Left renal pelvis (tissue), 4 donors: ENCODE measurements around the gene PEX11G. TPM values are rescaled to one million over a fixed set of nuclear protein-coding genes. Genes with fewer than 3 reads are reported as not detected.

Experiments
- DNase-seq, 4 donors: peaks; one replicate each; pipeline ENCODE4 v3.0.0-alpha.2; 2013; ENCODE audit warnings: low read depth in 4 of 4, low spot score in 3 of 4
- polyA plus RNA-seq, 4 donors: library from polyadenylated mRNA; unstranded; fragments of 120-200 nt; gene quantifications; one replicate each; pipeline ENCODE4 v1.2.1, GENCODE V29; 2013; ENCODE audit not compliant: insufficient read length in 4 of 4

PEX11G gene
- polyA plus RNA-seq = 1 to 10 TPM; 2.4 to 8.9 (median 4.7) TPM

DNA sequence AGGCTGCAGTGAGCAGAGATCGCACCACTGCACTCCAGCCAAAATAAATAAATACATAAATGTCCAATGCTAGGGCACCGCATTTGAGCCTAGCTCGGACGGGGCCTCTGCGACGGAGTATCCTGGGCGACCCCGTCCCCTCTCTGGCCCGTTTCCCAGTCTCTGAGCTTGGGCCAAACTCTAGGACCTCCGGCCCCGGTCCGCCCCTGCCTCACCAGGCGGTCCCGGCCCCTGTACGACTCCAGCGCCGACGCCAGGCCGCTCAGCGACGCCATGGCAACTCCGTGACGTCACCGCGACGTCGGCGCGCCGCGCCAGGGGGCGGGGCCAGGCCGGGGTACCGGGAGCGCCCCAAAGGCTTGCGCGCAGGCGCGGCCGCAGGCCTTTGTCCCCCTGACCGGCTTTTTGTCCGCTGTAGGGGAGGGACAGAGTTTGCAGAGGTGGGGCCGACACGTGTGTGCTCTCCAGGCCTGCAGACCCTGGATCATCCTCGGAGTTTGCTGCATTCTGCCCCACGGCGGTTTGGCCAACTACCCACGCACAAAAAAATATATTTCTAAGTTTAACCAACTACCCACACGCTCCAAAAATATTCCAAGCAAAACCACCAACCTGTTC, at the start of gene PEX11G:
TSS of gene PEX11G (minus strand) at position 300 of the 618 bp plus-strand sequence. CDS start at position 275, 25 bp downstream.
- DNase-seq = peak; percentile 80 to 85 (median 84)

DNA sequence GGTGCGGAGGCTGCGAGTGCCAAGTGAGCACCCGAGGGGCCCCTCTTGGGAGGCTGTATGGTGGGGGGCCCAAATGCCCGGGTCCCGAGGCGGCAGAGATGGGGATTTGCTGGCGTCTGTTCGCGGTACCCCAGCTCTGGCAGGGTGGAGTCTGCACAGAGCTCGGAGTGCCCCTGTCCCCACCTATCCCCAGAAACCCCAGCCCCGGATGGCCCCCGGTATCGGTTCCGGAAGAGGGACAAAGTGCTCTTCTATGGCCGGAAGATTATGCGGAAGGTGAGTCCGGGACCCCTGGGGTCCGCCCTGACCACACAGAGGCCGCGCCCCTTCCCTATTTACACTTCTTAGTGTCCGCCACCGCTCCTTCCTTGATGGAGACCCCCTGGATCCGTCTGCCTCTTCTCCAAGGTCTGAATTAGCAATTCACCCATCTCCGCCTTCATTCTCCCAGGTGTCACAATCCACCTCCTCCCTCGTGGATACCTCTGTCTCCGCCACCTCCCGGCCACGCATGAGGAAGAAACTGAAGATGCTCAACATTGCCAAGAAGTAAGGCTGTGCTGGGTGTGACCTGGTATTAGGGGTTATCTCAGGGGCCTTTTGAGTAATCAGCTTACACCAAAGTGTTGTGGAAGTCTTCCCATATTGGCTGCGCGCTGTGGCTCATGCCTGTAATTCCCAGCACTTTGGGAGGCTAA, 47.3 kb upstream of the PEX11G start:
- no peak for DNase-seq

DNA sequence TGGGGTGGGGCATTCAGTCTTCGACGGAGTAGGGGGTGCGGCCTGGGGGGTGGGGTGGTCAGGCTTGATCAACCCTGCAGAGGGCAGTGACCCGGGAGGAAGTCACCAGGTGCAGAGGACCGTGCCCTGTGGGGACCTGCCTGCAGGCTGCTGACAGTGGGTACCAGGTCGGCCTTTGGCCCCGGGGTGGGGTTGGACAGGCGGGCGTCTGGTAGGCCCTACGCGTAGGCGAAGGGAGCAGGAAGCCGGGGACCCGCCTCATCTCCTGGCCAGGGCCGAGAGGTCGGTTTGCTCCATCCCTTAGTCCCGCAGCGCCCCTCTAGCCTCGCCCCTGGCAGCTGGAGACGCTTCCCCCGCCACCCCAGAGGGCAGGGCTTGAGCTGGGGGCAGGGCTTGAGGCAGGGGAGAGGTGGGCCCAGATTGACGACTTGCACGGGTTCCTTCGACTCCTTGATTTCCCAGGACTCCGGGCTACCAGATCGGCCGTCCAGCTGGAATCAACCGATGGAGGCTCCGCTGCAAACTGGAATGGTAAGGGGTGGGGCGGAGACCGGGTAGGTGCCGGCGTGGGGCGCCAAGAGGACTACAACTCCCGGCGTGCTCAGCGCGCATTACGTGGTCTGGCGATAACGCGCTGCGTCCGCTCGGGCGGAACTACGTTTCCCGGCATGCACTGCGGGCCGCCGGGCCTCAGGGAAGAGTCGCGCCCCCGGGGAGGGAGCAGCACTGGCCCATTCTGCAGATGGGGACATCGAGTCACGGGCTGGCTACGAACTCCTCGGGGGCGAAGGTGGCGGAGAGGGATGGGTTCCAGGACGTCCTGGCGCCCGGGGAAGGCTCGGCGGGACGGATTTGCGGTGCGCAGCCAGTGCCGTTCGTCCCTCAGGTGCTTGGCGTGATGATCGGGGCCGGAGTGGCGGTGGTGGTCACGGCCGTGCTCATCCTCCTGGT, 46.5 kb upstream of the PEX11G start, which contains the start of gene PNPLA6:
TSS of gene PNPLA6 (plus strand) at position 671 of the 951 bp plus-strand sequence. CDS start at position 743, 72 bp downstream.
- peak; percentile 88 to 90 (median 88) for DNase-seq

DNA sequence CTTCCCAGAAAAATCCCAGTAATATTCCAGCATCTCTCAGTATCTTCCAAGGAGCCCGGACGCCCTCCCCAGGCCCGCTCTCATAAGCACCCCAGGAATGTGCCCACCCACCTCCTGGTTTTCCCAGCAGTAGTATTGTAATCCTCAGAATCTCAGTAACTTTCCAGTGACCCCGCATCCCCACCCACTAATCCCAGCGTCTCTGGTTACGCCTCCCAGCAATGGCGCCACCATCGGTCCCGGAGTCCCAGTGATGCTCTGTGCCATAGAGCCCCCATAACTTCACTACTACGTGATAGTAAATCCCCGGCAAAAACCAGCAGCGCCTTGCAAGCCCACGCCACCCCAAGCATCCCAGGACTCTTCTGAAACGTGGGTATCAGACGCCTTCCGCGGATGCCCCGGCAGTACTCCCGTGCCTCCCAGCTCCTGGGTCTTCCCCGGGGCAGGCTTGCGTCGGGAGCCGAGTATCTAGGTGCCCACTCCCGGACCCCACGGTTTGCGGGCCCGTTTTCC, 45.8 kb upstream of the PEX11G start:
- DNase-seq = peak in 2 of 4 donors; percentile 58 to 66

DNA sequence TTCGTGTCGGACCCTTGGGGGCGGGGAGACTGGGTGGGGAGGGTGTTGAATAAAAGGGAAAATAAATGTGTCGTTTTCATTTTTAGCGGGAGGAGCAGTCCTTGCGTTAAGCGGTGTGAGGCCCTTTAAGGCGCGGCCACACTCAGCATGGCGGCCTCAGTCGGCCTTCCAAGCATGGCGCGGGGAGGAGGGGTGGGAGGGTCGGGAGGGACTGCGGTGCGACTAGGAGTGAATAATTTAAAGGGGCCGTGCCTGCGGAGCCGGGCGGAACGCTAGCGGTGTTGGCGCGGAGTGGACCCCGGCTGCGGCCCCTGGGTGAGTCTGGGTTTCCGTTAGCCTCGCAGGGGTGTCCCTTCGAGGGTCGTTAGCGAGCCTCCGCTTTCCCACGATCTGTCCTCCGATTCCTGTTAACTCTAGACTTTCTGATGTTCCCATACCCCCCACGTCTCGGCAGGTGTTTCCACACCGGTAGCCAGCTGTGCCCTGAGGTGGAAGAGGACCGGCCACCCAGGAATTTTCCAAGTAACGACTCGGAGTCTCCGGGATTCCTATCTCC, 45.2 kb upstream of the PEX11G start:
- DNase-seq = peak; percentile 68 to 86 (median 79)

DNA sequence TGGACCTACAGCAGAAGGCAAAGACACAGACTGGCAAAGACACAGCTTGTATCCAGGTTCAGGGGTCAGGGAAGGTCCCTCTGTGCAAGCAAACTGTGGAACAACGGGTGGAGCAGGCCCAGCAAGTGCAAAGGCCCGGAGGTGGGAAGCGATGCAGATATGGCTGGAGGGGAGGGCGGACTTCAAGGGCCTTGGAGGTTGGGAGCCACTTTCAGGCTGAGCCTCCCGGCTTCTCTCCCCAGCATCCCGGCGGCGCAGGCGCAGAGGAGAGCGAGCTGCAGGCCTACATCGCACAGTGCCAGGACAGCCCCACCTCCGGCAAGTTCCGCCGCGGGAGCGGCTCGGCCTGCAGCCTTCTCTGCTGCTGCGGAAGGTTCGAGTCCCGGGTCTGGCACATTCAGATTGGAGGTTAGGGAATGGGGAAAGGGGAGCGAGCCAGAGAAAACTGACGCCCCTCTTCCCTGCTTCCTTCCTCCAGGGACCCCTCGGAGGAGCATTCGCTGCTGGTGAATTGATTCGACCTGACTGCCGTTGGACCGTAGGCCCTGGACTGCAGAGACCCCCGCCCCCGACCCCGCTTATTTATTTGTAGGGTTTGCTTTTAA, 44.5 kb upstream of the PEX11G start:
- DNase-seq = no peak

DNA sequence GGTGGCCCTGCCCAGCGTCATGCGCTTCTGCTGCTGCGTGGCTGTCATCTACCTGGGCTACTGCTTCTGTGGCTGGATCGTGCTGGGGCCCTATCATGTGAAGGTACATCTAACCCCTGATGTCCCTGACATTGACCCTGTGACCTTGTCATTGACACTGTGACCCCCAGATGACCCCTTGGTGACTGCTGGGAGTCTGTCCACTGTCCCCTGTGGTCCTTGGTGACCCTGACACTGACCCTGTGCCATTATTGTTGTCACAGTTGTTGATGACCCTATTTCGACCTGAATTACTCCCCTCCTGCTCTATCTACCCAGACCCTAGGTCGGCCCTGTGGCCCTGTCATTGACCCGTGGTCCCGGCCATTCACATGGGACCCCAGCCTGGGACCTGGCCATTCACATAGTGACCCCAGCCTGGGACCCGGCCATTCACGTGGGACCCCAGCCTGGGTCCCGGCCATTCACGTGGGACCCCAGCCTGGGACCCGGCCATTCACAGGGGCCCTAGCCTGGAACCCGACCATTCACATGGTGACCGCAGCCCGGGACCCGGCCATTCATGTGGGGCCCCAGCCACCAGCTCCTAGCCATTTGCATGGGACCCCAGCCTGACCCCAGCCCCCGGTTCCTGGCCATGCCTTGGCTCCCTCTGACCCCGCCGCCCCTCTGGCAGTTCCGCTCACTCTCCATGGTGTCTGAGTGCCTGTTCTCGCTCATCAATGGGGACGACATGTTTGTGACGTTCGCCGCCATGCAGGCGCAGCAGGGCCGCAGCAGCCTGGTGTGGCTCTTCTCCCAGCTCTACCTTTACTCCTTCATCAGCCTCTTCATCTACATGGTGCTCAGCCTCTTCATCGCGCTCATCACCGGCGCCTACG, 41.0 kb upstream of the PEX11G start:
- DNase-seq = no peak

DNA sequence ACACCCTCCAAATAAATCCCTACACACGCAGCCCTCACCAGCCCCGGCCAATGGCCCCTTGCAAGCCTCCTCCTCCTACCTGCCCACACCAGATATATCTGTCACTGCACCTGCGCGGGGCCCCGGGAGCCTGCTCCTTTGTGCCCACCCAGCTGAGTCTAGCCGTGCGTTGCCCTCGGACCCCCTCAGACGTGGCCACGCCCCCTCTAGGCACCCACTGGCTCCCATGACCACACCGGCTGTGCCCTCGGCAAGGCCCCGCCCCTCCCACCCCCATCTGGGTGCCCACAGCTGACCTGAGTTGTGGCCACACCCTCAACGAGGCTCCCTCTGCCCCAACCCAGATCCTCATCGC, 40.4 kb upstream of the PEX11G start:
- no peak for DNase-seq

DNA sequence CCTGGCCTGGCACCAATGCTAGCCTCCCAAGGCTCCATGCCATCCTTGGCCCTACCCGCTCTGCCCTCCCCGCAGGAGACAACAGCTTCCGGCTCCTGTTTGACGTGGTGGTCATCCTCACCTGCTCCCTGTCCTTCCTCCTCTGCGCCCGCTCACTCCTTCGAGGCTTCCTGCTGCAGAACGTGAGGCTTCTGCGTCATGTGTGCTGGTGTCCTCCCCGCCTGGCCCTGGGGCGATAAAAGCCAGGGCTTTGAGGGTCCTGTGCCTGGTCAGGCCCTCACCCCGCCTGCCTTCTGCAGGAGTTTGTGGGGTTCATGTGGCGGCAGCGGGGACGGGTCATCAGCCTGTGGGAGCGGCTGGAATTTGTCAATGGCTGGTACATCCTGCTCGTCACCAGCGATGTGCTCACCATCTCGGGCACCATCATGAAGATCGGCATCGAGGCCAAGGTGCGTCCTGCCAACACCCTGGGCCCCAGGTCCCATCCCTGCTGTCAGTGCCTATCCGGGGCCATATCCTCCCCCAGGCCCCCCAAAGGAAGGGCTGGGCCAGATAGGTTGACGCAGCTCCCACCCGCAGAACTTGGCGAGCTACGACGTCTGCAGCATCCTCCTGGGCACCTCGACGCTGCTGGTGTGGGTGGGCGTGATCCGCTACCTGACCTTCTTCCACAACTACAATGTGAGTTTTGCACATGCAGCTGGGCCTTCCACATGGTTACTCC, 39.8 kb upstream of the PEX11G start:
- DNase-seq = no peak

DNA sequence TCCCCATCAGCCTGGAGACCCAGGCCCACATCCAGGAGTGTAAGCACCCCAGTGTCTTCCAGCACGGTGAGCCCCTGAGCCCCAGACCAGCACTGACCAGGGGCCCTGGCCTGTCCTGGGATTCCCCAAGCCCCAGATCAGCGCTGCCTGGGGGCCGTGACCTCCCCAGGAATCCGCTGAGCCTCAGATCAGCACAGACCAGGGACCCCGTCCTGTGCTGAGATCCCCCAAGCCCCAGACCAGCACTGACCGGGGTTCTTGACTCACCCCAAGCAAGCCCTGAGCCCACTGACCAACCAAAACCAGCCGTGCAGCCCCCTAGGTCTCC, 39.3 kb upstream of the PEX11G start:
- no peak for DNase-seq

DNA sequence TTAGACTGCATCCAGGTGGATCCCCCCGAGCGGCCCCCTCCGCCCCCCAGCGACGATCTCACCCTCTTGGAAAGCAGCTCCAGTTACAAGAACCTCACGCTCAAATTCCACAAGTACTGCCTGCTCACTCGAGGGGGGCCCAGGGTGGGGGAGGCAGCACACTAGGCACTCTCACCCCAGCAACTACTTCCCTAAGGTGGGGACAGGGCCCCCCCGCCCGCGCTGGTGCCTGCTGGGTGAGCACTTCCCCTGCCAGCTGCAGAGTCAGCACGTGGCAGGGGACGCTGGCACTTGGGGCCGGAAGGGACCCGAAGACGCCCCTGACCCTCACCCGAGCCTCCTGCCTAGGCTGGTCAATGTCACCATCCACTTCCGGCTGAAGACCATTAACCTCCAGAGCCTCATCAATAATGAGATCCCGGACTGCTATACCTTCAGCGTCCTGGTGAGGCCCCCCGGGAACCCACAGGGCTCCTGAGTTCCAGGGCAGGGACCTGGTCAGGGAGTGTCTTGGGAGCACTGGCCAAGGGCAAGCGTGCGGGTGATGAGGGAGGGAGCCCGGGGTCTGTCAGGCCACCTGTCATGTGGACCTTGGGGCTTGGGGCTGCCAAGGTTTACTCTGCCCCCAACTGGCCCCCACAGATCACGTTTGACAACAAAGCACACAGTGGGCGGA, 38.8 kb upstream of the PEX11G start:
- DNase-seq = no peak

DNA sequence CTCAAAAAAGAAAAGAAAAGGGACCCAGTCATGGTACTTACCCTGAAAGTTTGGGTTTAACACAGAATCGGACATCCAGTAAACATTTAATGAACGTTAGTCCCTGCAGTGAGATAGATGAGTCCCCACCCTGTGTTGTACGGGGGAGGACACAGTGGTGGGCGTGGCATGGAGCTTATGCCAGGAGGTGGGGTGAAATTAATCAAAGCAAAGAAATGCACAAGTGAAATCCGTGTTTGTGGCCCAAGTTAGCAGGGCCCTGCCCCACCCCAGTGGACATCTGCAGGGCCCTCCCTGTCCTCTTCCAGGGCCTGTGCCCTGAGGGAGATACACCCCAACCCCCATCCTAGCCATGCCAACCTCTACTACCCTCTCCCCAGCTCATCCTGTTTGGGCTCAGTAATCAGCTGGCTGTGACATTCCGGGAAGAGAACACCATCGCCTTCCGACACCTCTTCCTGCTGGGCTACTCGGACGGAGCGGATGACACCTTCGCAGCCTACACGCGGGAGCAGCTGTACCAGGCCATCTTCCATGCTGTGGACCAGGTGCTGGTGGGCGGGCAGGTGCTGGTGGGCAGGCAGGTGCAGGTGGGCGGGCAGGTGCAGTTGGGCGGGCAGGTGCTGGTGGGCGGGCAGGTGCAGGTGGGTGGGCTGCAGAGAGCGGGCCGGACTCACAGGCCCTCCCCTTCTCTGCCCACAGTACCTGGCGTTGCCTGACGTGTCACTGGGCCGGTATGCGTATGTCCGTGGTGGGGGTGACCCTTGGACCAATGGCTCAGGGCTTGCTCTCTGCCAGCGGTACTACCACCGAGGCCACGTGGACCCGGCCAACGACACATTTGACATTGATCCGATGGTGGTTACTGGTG, 37.5 kb upstream of the PEX11G start:
- DNase-seq = no peak

DNA sequence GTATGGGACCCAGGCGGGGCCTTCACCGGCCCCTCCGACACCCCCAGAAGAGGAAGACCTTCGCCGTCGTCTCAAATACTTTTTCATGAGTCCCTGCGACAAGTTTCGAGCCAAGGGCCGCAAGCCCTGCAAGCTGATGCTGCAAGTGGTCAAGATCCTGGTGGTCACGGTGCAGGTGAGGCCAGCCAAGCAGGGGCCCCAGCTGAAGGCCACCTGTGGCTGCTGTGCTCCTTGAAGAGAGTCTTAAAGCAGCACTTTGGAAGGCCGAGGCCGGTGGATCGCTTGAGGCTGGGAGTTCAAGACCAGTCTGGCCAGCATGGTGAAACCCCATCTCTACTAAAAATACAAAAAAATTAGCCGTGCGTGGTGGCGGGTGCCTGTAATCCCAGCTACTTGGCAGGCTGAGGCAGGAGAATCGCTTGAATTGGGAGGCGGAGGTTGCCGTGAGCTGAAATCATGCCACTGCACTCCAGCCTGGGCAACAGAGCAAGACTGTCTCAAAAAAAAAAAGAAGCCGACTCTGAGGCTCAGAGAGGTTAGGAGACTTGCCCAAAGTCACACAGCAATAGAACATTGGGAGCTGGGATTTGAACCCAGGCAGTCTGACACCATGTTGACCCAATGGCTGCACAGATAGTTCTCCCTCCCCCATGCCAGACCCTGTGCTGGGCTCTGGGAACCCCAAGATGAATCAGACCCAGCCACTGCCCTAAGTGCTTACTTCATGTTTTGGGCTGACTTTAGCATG, 36.3 kb upstream of the PEX11G start:
- DNase-seq = no peak

DNA sequence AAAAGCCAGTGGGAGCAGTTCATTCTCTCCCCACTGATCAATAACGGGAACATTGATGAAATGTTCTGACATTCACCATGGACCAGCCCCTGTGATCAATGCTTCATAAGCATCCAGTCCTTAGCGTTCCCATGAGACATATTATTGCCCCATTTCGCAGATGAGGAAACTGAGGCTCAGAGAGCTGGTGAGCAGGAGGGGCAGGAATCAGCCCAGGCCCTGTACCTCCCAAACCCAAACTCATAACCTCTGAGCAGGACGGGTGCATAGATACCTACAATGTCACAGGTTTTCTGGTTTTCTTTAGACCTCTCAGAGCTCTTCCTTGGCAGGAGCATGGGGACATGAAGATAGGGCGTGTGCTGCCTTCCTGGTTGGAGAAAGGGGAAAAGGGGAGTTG, 35.7 kb upstream of the PEX11G start:
- DNase-seq = no peak

DNA sequence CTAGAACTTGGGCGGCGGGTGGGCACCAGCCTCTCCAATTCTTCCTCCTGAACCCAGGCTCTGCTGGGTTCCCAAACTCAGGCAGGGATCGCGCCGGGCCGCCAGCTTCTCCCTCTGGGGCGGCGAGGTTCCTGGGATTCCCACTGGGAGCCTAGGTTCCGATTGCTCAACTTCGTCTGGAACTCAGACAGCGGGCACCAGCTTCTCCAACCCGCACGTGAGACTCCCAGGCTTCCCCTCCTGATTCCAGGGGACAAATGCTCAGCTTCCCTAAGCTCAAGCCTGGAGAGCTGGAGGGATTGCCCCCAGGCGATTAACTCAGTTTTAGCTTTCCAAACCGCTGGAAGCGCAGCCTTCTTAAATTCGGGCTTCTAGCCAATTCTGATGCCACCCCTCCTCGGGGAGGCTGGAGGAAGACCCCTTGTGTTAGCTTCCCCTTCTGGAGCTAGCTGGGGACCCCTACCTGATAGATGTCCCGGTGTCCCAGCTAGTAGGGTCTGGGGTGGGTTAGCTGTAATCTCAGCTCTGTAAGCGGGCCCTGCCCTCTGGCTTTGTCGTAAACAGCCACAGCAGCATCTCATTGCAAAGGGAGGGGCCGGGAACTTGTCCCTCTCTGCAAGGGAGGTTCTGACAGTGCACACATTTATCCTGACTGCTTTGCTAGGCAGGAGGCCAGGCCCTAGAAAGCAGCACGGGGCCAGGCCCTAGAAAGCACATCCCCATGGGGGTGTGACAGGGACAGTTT, 34.3 kb upstream of the PEX11G start:
- no peak for DNase-seq
